ENCODE data around the gene GPR141. TPM values are rescaled to one million over a fixed set of nuclear protein-coding genes. Genes with fewer than 3 reads are reported as not detected.

Gene GPR141
- total RNA-seq, 1 donor from 2014 or later, result not detected

GRCh38 chr7:37770838-37771237 is 87.3 kb downstream of the GPR141 start:
- TF ChIP-seq POLR2A (IDR thresholded peaks at IDR 0.05), result no peak
- TF ChIP-seq CTCF (IDR thresholded peaks at IDR 0.05), result no peak
- TF ChIP-seq POLR2AphosphoS5 (IDR thresholded peaks at IDR 0.05; ENCODE audit: insufficient read depth in 1 of 2, low read depth in 1 of 2), result no peak
- no peak for DNase-seq (ENCODE audit: extremely low spot score in 2 of 2)
- Histone ChIP-seq H3K4me3 (no peak overlapping the region), H3K4me1 (no peaks in the 10 kb centered on the region), H3K27ac (no peak overlapping the region), H3K9me3 (no peaks in the 10 kb centered on the region), H3K36me3 (no peaks in the 10 kb centered on the region), H3K27me3 (no peaks in the 10 kb centered on the region)
- intact Hi-C loops (cut with DNase I), result no loop called here

- TF ChIP-seq POLR2AphosphoS5 (IDR thresholded peaks at IDR 0.05; ENCODE audit: insufficient read depth in 1 of 2, low read depth in 1 of 2) (no peak), POLR2A (IDR thresholded peaks at IDR 0.05) (no peak), CTCF (IDR thresholded peaks at IDR 0.05) (no peak)
- intact Hi-C loops (cut with DNase I), result no loop called here
- no peaks in the 10 kb centered on the region for H3K36me3 ChIP-seq
Observed at GRCh38 chr7:37771342-37771741, 87.8 kb downstream of the GPR141 start.

GRCh38 chr7:37771801-37772200 is 88.2 kb downstream of the GPR141 start:
- no peaks in the 10 kb centered on the region for H3K9me3 ChIP-seq
- intact Hi-C loops (cut with DNase I), result no loop called here
- no peak for DNase-seq (ENCODE audit: extremely low spot score in 2 of 2)
- no peaks in the 10 kb centered on the region for H3K4me1 ChIP-seq
- H3K4me3 ChIP-seq, result no peak overlapping the region
- no peak for TF ChIP-seq POLR2A (IDR thresholded peaks at IDR 0.05)
- no peak for TF ChIP-seq CTCF (IDR thresholded peaks at IDR 0.05)
- TF ChIP-seq POLR2AphosphoS5 (IDR thresholded peaks at IDR 0.05; ENCODE audit: insufficient read depth in 1 of 2, low read depth in 1 of 2), result no peak
- no peaks in the 10 kb centered on the region for H3K27me3 ChIP-seq
- no peak overlapping the region for H3K27ac ChIP-seq
- H3K36me3 ChIP-seq, result no peaks in the 10 kb centered on the region

More at GRCh38 chr7:37771342-37771741, 87.8 kb downstream of the GPR141 start:
- no peak for DNase-seq (ENCODE audit: extremely low spot score in 2 of 2)
- Histone ChIP-seq H3K4me1 (no peaks in the 10 kb centered on the region), H3K27me3 (no peaks in the 10 kb centered on the region), H3K4me3 (no peak overlapping the region), H3K27ac (no peak overlapping the region), H3K9me3 (no peaks in the 10 kb centered on the region)

DNA sequence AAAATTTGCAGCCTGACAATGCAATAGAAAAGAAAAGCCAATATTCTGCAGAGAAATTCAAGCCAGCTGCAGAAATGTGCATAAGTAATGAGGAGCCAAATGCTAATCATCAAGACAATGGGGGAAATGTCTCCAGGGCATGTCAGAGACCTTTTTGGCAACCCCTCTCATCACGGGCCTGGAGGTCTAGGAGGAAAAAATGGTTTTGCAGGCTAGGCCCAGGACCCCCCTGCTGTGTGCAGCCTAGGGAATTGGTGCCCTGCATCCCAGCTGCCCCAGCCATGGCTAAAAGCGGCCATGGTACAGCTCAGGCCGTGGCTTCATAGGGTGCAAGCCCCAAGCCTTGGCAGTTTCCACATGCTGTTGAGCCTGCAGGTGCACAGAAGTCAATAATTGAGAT is 92.4 kb downstream of the GPR141 start:
- intact Hi-C loops (cut with DNase I), result no loop called here
- DNase-seq (ENCODE audit: extremely low spot score in 2 of 2), result no peak
- TF ChIP-seq CTCF (IDR thresholded peaks at IDR 0.05) (no peak), POLR2AphosphoS5 (IDR thresholded peaks at IDR 0.05; ENCODE audit: insufficient read depth in 1 of 2, low read depth in 1 of 2) (no peak), POLR2A (IDR thresholded peaks at IDR 0.05) (no peak)
- Histone ChIP-seq H3K27me3 (no peaks in the 10 kb centered on the region), H3K27ac (no peak overlapping the region), H3K4me1 (no peaks in the 10 kb centered on the region), H3K36me3 (no peaks in the 10 kb centered on the region), H3K9me3 (no peaks in the 10 kb centered on the region), H3K4me3 (no peak overlapping the region)

DNA sequence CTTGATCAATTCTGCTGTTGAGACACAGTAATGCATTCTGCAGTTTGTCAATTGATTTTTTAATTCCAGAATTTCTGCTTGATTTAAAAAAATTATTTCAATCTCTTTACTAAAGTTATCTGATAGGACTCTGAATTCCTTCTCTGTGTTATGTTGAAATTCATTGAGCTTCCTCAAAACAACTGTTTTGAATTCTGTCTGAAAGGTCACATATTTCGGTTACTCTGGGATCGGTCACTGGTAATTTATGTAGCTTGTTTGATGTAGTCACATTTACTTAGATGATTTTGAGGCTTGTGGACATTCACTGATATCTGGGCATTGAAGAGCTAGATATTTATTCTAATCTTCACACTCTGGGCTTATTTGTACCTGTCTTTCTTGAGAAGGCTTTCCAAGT is 97.6 kb downstream of the GPR141 start:
- intact Hi-C loops (cut with DNase I), result no loop called here
- no peaks in the 10 kb centered on the region for H3K27me3 ChIP-seq
- no peak for TF ChIP-seq POLR2A (IDR thresholded peaks at IDR 0.05)
- no peak for TF ChIP-seq POLR2AphosphoS5 (IDR thresholded peaks at IDR 0.05; ENCODE audit: insufficient read depth in 1 of 2, low read depth in 1 of 2)
- TF ChIP-seq CTCF (IDR thresholded peaks at IDR 0.05), result no peak

More for the DNA sequence above, 97.6 kb downstream of the GPR141 start:
- no peak overlapping the region for H3K27ac ChIP-seq
- no peaks in the 10 kb centered on the region for H3K9me3 ChIP-seq
- DNase-seq (ENCODE audit: extremely low spot score in 2 of 2), result no peak
- H3K36me3 ChIP-seq, result no peaks in the 10 kb centered on the region
- H3K4me3 ChIP-seq, result no peak overlapping the region
- H3K4me1 ChIP-seq, result no peaks in the 10 kb centered on the region

Measured in vagina (tissue), 2 donors.